ENCODE data around the gene VWA7.

The VWA7 gene

DNA sequence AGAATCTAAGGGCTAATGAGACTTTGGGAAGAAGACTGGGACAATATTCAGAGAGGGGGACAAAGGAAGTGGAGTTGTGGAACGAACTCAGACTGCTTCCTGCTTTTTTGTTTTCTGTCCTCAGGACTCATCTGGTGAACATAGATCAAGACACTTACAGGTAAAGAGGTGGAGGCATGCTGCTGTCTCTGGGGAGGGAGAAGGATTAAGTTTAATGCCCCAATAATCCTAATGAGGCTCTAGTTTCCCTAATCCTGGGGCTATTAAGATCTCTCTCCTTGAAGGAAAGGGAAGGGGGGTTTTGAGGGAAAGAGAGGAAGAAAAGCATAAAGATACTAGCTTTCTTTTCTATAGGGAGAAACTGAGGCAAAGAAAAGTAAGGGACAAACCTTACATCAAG, 32.7 kb downstream of the VWA7 start:
- no peak for DNase-seq

DNA sequence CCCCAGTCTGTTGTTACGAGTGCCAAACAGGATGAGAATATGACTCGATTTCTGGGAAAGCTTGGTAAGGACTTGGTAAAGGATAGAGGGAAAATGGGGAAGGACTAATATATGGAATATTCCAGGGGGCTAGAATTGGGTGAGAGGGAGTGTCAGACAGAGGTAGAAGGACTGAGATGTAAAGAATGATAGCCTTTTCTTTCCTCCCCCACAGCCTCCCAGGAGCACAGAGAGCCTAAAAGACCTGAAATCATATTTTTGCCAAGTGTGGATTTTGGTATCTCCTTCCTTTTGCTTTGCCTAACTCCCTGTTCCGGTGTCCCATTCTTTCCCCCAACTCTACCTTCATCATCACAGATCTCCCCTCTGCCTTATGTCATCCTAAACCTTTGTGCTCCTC, 34.2 kb downstream of the VWA7 start:
- no peak for DNase-seq

DNA sequence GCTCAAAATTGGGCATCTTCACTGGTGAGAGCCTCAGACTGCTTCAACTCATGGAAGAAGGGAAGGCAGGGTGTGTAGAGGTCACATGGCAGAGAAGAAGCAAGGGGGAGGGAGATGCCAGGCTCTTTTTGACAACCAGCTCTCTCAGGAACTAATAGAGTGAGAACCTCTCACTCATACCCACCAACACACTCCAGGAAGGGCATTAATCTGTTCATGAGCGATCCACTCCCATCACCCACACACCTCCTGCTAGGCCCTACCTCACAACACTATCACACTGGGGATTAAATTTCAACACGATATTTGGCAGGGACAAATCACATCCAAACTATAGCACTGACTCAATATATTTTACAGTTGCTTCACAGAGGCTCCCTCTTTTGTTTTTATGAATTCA, 35.3 kb downstream of the VWA7 start:
- DNase-seq, result no peak

DNA sequence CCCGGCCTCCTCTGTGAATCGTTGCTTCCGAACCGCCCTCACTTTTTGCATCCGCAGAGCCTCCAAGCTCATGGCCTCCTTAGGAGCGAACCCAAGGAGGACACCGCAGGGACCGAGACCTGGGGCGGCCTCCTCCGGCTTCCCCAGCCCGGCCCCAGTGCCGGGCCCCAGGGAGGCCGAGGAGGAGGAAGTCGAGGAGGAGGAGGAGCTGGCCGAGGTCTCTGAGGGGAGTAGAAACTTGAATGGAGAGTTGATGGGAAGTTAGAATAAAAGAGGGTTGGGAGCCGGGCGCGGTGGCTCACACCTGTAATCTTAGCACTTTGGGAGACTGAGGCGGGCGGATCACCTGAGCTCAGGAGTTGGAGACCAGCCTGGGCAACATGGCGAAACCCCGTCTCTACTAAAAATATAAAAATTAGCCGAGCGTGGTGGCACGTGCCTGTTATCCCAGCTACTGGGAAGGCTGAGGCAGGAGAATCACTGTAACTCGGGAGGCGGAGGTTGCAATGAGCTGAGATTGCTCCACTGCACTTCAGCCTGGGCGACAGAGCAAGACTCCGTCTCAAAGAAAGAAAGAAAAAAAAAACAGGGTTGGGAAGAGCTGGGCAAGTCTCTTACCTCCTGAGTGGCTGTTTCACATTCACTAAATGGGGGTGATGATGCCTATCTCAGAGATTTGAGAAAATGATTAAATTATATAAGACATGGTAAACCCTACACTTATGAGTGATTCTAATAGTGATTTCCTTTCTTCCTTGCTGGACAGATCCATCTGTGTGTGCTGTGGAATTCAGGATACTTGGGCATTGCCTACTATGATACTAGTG, 36.5 kb downstream of the VWA7 start:
- DNase-seq, result no peak

DNA sequence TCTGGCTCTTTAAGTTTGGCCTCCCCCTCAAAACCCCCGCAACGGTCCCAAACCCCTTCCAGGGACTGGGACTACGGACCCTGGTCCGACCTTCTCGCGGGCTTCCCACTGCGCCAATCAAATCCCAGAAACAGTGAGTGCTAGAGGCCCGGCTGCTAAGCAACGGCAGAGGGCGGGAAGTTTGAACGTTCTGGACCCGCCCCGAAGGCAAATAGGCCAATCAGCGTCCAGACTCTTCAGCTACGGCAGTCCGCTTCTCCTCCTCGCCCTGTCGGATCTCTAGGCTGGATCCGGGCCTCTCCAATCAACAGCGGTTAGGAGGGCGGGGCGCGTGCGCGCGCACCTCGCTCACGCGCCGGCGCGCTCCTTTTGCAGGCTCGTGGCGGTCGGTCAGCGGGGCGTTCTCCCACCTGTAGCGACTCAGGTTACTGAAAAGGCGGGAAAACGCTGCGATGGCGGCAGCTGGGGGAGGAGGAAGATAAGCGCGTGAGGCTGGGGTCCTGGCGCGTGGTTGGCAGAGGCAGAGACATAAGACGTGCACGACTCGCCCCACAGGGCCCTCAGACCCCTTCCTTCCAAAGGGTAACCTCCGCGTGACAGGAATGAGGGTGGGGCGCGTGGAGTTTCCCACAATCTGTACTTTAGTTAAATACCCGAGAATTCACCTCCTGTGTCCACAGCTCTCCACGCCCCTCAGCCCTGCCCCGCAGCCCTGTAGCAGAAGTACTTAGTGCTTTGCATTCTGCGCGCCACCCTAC, 37.3 kb downstream of the VWA7 start, which contains the start of gene MSH5:
MSH5 (plus strand) TSS at position 367 of the 758 bp plus-strand sequence. CDS start 462 bp downstream, outside the sequence.
- peak; percentile 98 to 99 for DNase-seq

DNA sequence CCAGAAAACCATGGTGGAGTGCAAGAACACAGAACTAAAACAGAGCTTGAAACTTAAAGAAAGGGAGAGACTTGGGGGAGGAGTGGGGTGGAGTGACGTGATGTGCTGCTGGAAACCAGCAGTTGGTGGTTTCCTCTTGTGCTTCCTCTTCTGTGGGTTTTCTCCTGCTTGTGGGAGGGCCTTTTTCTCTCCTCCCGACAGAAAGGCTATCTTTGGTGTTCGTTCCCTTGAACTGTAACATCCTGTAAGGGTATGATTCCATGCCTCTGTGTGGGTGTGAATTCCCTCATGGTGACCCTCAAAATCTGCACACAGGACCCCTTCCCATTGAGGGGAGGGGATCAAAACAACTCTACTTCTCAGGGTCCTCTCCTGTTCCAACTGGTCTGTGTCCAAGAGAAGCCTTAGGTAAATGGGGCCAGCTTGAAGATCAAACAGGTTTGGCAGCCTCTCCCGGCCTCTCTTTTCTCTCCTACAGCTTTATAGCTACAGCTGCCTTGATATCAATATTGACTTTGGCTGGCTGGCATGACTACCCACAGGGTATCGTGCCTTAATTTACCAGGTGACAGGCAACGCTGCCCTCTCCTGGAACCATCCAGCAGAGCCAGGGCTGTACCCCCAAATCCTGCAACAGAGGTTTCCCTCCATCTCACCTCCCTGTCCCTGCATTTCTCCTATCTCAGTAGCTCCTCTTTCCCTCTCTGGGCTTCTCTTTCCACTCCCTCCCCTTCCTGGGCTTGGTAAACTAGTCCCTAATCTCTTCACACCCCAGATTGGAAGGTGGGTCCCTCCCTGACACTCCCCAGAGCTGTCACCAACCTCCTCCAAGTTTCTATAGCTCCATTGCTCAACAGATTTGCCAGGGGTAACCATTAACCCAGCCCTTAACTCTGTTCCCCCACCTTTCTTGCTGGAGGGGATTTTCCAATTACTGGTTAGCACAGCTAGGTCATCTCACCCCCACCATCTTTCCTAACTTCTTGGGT, 38.8 kb downstream of the VWA7 start:
- peak; percentile 68 to 82 for DNase-seq

DNA sequence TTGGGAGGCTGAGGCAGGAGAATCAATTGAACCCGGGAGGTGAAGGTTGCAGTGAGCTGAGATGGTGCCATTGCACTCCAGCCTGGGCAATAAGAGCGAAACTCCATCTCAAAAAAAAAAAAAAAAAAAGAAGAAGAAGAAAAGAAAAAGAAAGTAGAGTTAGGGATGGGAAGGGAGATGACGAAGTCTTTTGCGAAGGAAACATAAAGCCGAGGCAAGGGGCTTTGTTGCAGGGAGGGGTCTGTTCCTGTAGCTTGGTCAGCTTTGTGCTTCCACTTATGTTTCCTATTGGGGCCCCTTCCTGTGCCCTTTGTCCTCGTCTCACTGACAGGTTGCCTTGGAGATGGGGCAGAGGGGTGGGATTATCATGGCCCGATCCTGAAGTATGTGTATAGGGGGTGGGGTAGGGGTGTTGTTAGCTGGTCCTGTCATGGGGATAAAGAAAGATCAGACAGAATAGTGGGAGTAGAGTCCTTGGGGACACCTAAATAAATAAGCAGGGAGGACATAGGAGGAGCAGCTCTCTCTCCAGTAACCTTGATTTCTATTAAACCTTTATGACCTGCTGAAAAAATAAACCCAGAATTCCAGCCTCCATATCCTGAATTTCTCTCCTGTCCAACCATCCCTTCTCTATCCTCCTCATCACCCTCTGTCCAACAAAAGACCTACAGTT, 39.7 kb downstream of the VWA7 start:
- DNase-seq, result no peak

DNA sequence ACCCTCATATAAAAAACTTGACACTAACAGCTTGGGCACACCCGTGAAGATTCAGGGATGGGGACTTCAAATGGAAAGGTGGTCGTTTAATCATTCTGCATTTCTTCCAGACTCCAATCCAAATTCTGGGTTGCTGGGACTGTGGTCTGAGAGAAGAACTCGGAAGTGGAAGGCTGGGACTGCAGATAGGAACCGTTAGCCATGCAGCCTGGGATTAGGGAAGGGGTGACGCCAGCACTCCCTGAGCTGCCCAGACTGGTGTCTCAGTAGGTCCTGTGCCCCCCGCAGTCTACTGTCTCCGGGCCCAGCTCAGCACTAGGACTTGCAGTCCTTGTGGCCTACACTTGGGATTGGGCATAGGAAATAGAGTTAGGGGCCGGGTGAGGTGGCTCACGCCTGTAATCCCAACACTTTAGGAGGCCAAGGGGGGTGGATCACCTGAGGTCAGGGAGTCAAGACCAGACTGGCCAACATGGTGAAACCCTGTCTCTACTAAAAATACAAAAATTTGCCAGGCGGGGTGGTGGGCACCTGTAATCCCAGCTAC, 40.3 kb downstream of the VWA7 start:
- no peak for DNase-seq

DNA sequence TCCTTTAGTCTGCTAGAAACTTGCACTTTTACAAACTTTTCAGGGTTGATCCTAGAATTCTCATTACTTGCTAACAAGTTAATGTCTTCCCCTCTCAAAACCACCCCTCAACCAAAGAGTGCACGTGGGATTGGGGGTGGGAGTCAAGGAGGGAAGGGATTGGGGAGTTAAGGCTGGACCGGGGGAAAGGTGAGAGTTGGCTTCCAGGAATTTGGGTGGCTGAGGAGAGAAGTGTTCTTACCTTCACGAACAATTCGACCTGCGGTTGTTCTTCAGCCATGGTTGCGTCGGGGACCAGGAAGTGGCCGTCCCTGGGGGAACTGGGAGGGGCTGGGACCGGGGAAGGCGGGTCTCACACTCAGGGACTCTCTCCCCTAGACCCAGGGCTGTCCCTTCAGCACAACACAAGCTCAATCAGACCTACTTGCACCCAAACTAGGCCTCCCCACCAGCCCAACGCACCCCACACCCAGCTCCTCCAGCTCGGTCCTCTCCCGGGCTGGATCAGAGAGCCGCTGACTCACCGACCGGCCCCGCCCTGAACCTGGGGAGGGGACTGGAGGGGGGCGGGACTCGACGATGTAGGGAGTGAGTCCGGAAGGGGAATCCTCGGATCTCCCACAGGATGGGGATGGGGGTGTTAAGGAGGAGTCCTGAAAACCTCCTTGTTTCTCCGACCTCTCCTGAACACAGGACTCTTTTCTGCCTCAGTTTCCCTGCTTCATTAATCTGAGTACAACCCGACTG, 40.9 kb downstream of the VWA7 start, which contains the start of gene CLIC1:
CLIC1 (minus strand) TSS at position 510 of the 747 bp plus-strand sequence; CDS start at position 280, 230 bp downstream.
- DNase-seq, result peak; percentile 84 to 87

DNA sequence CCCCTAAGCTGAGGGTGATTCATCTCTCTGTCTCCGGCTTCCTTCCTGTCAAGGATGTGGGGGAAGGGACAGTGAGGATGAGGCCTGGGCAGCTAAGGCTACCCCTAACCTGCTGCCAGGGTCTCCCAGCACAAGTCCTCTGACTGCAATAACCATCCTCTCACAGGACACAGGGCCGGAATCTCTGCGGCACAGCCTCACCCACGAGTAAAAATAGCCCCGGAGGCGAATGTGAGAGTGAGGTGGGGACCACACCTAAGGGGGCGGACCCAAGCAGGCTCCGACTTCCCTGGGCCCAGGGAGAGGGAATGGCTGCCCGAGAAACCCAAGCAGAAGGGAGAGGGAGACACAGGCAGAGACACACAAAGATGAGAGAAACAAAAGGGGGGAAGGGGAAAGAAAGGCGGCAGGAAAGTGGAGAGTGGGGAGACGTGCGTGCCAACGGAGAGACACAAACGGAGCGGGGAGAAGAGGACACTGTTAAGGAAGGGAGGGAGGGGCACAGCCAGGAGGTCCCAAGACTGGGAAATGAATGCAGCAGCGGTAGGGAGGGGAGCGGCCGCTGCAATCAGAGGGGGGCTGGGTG, 42.2 kb downstream of the VWA7 start:
- no peak for DNase-seq

DNA sequence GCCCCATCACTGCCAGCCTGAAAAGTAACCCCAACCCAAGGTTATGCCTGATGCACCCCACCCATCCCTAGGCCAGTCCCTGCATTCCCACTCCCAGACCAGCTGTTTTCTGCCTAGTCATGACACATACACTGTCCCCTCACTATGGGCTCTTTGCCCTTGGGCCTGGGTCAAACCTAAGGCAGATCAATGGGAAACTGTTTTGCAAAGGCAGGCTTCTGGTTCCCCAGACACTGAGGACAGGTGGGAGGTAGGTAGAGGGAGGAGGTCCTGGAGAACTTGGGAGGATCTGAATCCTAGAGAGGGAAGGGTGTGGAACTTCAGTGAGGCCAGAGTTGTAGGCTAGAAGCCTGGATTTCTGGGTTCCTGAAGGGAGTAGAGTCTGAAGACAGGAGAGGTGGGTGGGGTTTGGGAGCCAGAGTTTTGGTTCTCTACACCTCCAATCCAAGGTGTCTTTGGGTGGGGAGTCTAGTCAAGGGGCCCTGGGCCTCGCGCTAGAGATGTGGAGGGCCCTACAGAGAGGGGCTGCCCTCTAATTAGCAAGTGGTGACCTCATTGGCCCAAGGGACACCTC, 42.8 kb downstream of the VWA7 start:
- DNase-seq, result no peak

DNA sequence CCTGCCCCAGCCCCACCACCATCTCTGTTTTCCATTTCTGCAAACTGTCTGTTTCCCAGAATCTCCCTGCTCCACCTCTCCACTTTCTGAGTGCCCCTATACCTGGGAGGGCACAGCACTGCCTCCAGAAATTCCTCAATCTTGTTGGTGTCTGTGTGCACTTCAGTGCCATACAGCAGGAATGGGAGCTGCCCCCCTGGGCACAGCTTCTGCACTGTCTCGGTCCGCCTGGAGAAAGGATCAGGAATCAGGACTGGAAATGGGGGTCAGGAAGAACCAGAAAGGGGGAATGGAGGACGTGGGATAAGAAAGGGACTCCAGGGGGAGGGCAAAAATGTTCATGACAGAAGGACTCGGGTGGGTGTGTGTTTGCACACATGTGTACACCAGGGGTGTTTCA, 43.4 kb downstream of the VWA7 start:
- no peak for DNase-seq

DNA sequence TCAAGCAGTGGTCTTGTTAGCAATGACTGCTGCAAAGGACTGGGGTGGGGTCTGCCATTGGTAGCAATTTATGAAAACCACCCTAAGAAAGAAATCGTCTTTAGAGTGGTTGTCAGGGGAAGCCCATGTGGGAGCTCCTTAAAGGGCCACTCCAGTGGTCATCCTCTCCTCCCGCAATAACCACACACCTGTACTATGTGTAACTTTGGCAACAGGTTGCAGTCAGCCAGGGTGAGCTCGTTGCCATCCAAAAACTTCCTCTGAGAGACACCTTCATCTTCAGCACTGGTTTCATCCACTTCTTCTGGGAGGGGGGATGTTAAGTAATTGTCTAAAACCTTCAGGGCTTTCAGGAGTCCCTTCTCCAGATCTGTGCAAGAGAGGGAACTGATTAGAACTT, 45.1 kb downstream of the VWA7 start:
- no peak for DNase-seq

DNA sequence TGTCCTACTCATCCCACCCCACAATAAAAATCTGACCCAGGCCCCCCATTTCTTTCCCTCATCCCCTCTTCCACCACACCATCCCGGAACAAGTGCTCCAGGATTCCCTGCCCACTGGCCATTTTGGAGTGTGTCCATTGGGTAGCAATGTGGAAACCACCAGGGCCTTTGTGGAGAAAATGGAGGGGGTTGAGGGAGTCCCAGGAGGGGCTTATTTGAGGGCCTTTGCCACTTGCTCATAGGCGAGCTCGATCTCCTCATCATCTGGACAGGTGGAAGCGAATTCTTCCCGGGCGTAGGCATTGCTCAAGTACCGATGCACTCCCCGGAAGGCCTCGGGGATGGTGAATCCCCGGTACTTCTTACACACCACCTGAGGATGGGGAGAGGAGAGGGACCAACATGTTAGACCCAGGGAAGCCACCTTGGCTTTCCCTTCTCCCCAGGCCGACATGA, 46.5 kb downstream of the VWA7 start:
- DNase-seq, result no peak

DNA sequence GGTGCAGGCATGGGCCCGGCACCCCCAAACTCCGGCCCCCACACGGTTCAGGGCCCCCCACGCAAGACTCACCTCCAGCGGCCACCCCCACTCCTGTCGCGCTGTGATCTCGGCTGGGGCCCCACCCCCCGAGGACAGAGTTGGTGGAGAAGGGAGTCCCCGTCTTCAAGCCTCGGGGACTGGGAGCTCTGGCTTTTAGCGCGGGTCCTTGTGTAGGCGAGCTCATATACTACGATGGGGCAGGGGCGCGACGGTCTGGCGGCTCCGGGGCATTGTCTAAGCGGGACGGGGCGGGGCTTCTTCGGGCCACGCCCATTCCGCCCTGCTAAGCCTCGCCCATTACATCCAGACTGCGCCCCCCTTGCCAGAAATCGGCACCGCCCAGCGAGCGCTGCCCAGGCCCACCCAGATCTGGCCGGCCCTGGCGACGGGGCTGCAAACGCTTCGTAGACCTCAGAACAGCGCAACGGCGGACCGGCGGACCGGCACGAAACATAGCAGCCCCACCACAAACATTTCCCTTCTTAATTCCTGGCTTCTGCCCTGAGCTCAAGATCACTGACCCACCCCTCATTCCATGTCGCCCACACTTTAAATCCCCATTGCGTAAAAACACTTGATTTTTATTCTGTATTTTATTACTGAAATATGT, 47.0 kb downstream of the VWA7 start:
- DNase-seq, result no peak

DNA sequence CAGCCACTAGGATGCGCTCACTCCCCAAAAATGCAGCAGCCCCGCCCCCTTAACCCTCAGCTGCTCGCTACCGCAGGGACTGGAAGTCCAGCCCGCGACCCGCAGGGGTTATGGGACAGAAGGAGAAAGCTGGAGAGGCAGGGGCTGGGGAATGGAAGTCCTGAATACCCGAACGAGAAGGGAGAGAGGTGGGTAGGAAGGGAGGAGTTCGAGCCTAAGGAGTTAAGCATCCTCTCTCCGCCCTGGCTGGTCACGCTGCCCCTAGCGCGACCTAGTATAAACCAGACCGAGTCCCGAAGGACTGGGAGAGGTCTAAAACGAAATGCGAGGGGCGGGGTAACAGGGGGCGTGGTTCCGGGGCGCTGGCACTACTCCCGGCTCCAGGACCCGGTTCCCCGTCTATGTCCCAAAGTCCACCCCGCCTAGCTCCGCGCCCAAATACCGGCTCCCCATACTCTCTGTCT, 47.6 kb downstream of the VWA7 start:
- DNase-seq, result peak; percentile 33 to 47

DNA sequence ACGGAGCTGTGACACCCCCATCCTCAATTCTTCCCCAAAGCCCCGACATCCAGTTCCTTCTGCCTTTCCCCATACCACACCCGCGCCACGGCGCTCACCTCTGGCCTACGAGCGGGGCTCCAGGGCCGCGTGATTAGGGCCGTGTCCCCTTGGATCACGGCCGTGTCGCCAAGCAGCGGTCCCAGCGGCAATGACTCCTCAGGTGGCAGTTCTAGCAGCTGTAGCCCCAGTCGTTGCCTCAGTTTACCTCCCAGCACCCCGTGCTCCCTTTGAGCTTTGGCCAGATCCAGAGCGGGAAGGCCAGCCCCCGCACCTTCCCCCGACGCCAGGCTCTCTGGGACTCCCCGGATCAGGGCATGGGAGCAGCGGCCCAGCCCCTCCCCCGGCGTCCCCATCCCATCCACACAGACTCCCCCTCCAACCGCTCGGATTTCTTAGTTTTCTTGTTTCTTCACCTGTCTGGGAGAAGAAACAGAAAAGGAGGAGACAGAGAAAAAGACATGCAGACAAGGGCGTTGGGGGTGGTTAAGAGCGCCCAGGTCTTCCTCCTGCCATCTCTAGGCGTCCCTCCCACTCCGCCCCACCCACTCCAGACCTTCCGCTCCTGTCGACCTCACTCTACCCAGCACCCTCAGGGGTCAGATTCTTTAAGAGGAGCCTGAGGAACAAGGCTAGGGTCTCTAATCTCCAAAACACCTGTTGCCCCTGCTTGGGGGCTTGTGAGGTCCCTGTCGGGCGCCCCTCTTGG, 48.2 kb downstream of the VWA7 start, which contains the start of gene DDAH2:
DDAH2 (minus strand) TSS at position 533 of the 748 bp plus-strand sequence; CDS start at position 395, 138 bp downstream.
- DNase-seq, result no peak
